ENCODE results near the gene DCC. TPM values are rescaled to one million over a fixed set of nuclear protein-coding genes. Genes with fewer than 3 reads are reported as not detected.

DCC gene
- total RNA-seq, 4 donors from 2014 or later = 0.27 to 2.5 TPM; not detected in 2

DNA sequence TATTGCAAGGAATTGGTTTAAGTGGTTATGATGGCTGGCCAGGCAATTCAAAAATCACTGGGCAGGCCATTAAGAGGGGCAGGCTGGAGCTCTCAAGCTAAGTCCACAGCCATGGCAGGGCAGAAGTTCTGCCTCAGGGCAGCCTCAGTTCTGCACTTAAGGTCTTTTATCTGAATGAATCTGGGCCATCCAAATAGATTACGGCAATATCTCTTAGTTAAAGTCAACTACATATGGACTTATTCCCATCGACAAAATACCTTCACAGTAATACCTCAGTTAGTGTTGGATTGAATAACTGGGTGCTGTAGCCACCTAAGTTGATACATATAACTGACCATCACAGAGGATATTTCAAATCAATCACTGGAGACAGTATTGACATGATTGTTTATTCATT lies 979.6 kb downstream of the DCC start:
- in situ Hi-C loops (cut with MboI; ENCODE audit: low pct_ligation_motif_present in 1 of 4, low pct_unique_long_range_greater_than_20kb in 1 of 4, low sequenced_read_pairs in 3 of 4) (no loop called here), intact Hi-C loops (cut with DNase I; ENCODE audit: low total_unique reads) (no loop called here)
- TF ChIP-seq CTCF (IDR thresholded peaks at IDR 0.05) (no peak), POLR2AphosphoS5 (IDR thresholded peaks at IDR 0.05) (no peak), POLR2A (IDR thresholded peaks at IDR 0.05) (no peak), EP300 (IDR thresholded peaks at IDR 0.05; ENCODE audit: low read depth) (no peak)
- H3K27me3 ChIP-seq = no peaks in the 10 kb centered on the region
- no peak for DNase-seq
- no peaks in the 10 kb centered on the region for H3K36me3 ChIP-seq
- no peaks in the 10 kb centered on the region for H3K4me1 ChIP-seq
- WGBS, 2 donors (ENCODE audit: low coverage in 1 of 2) = 88 to 100% methylated on average over 1 to 2 of the region's 2 CpGs
- H3K4me3 ChIP-seq = no peak overlapping the region
- no peak overlapping the region for H3K27ac ChIP-seq
- H3K9me3 ChIP-seq = no peaks in the 10 kb centered on the region

DNA sequence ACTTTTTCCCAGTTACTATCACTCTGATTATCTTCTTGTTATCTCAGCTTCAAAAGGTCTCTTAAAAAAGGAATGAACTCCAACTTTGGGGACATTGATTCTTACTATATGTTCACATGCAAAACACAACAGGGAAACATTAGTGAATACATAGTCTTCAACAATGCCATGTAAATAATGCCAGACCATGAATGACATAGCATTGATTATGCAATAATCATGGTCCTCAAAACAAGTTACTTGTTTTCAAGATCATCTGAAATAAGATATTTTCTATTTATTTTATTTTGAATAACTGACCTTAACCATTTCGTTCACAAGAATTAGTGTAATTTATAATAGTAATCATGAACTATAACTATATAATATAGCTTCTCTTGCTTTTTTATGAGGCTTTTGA lies 982.2 kb downstream of the DCC start:
- intact Hi-C loops (cut with DNase I; ENCODE audit: low total_unique reads) (no loop called here), in situ Hi-C loops (cut with MboI; ENCODE audit: low pct_ligation_motif_present in 1 of 4, low pct_unique_long_range_greater_than_20kb in 1 of 4, low sequenced_read_pairs in 3 of 4) (no loop called here)
- H3K4me1 ChIP-seq = no peaks in the 10 kb centered on the region
- WGBS, 2 donors (ENCODE audit: low coverage in 1 of 2) = 53 to 57% methylated on average over 1 of the region's 1 CpG
- DNase-seq = no peak
- no peak overlapping the region for H3K27ac ChIP-seq
- H3K36me3 ChIP-seq = no peaks in the 10 kb centered on the region
- H3K4me3 ChIP-seq = no peak overlapping the region
- H3K9me3 ChIP-seq = no peaks in the 10 kb centered on the region
- TF ChIP-seq POLR2A (IDR thresholded peaks at IDR 0.05) (no peak), CTCF (IDR thresholded peaks at IDR 0.05) (no peak), POLR2AphosphoS5 (IDR thresholded peaks at IDR 0.05) (no peak), EP300 (IDR thresholded peaks at IDR 0.05; ENCODE audit: low read depth) (no peak)
- no peaks in the 10 kb centered on the region for H3K27me3 ChIP-seq

- intact Hi-C loops (cut with DNase I; ENCODE audit: low total_unique reads) (no loop called here), in situ Hi-C loops (cut with MboI; ENCODE audit: low pct_ligation_motif_present in 1 of 4, low pct_unique_long_range_greater_than_20kb in 1 of 4, low sequenced_read_pairs in 3 of 4) (no loop called here)
- Histone ChIP-seq H3K4me3 (no peak overlapping the region), H3K27me3 (no peaks in the 10 kb centered on the region), H3K36me3 (no peaks in the 10 kb centered on the region), H3K4me1 (no peaks in the 10 kb centered on the region), H3K27ac (no peak overlapping the region), H3K9me3 (no peaks in the 10 kb centered on the region)
- TF ChIP-seq POLR2A (IDR thresholded peaks at IDR 0.05) = no peak
- no peak for TF ChIP-seq POLR2AphosphoS5 (IDR thresholded peaks at IDR 0.05)
- TF ChIP-seq CTCF (IDR thresholded peaks at IDR 0.05) = no peak
- TF ChIP-seq EP300 (IDR thresholded peaks at IDR 0.05; ENCODE audit: low read depth) = no peak
- WGBS, 2 donors (ENCODE audit: low coverage in 1 of 2) = 75 to 78% methylated on average over 1 of the region's 1 CpG
- no peak for DNase-seq
Measured at GRCh38 chr18:53324353-53324752, 984.4 kb downstream of the DCC start.

DNA sequence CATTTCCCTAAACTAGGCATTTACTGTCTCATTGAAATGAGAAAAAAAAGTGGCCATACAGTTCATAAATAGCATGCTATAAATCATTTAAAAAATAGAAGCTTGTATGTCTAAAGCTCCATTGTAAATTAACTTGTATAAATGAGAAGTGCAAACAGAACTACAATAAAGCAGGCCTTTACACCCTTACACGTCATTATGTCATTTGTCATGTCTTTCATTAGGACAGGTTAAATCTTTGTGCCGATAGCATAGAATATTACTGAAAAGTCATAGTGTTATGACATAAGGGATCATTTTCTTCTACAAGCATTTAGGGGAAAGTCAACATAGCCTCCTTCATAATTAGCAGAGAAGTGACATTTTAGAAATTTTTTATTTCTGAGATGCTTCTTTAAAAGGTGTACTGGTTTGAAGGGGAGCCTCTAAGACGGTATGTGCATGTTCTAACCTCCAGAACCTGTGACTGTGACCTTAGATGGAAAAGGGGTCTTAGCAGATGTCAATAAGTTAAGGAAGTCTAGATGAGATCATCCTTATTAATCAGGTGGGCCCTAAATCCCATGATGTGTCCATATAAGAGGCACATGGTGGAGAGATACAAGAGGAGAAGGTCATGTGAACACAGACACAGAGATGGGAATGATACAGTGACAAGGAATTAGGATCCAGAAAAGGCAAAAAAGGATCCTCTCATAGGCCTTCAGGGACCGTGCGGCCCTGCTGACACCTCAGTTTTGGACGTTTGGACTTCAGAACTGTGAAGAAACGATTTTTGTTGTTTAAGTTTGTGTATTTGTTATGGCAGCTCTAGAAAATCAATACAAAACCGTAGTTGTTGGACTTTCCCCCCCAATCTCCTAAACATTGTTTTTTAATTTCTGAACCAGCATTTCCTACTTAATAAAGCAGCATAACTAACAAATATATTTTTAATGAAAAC lies 1020.8 kb downstream of the DCC start:
- no peaks in the 10 kb centered on the region for H3K27me3 ChIP-seq
- H3K4me3 ChIP-seq = no peak overlapping the region
- no peaks in the 10 kb centered on the region for H3K4me1 ChIP-seq
- TF ChIP-seq EP300 (IDR thresholded peaks at IDR 0.05; ENCODE audit: low read depth) (no peak), POLR2AphosphoS5 (IDR thresholded peaks at IDR 0.05) (no peak), POLR2A (IDR thresholded peaks at IDR 0.05) (no peak), CTCF (IDR thresholded peaks at IDR 0.05) (no peak)
- WGBS, 2 donors (ENCODE audit: low coverage in 1 of 2) = 58 to 68% methylated on average over 8 of the region's 8 CpGs
- no peak for DNase-seq
- H3K27ac ChIP-seq = no peak overlapping the region
- no peaks in the 10 kb centered on the region for H3K9me3 ChIP-seq
- in situ Hi-C loops (cut with MboI; ENCODE audit: low pct_ligation_motif_present in 1 of 4, low pct_unique_long_range_greater_than_20kb in 1 of 4, low sequenced_read_pairs in 3 of 4) = no loop called here
- no peaks in the 10 kb centered on the region for H3K36me3 ChIP-seq
- intact Hi-C loops (cut with DNase I; ENCODE audit: low total_unique reads) = no loop called here

All from transverse colon (tissue), 4 donors.